ENCODE results near the gene USP4. TPM values are rescaled to one million over a fixed set of nuclear protein-coding genes. Genes with fewer than 3 reads are reported as not detected.

USP4 gene
- total and polyA plus RNA-seq, 2 of the 13 experiments (the other 11 are each of a cell fraction or from before 2014, with no cell fraction given): 9.2 to 20.8 TPM

GRCh38 chr3:49310677-49311076 lies 29.2 kb downstream of the USP4 start:
- no peak for TF ChIP-seq TOPORS (CRISPR knock-in tag; IDR thresholded peaks at IDR 0.05)
- no peak for TF ChIP-seq SIN3A (IDR thresholded peaks at IDR 0.05; ENCODE audit: borderline replicate concordance, low read depth, low read length)
- no peak for TF ChIP-seq CSRNP2 (CRISPR knock-in tag; conservative IDR thresholded peaks at IDR 0.05; ENCODE audit: low read depth)
- no peak for TF ChIP-seq LCORL (IDR thresholded peaks at IDR 0.05)
- no peak for TF ChIP-seq LCORL (CRISPR knock-in tag; IDR thresholded peaks at IDR 0.05)
- TF ChIP-seq REXO4 (CRISPR knock-in tag; IDR thresholded peaks at IDR 0.05; ENCODE audit: borderline replicate concordance): no peak
- TF ChIP-seq RFXANK (CRISPR knock-in tag; IDR thresholded peaks at IDR 0.05): no peak
- no peak for TF ChIP-seq ZNF549 (CRISPR knock-in tag; IDR thresholded peaks at IDR 0.05)
- no peak for TF ChIP-seq SMYD3 (CRISPR knock-in tag; IDR thresholded peaks at IDR 0.05)
- TF ChIP-seq ZNF282 (IDR thresholded peaks at IDR 0.05; ENCODE audit: partially characterized antibody): no peak
- no peak for TF ChIP-seq TSC22D2 (CRISPR knock-in tag; IDR thresholded peaks at IDR 0.05; ENCODE audit: borderline replicate concordance)
- TF ChIP-seq, protein P1, sequence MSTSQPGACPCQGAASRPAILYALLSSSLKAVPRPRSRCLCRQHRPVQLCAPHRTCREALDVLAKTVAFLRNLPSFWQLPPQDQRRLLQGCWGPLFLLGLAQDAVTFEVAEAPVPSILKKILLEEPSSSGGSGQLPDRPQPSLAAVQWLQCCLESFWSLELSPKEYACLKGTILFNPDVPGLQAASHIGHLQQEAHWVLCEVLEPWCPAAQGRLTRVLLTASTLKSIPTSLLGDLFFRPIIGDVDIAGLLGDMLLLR (CRISPR knock-in tag; IDR thresholded peaks at IDR 0.05): no peak
- TF ChIP-seq, protein P2, sequence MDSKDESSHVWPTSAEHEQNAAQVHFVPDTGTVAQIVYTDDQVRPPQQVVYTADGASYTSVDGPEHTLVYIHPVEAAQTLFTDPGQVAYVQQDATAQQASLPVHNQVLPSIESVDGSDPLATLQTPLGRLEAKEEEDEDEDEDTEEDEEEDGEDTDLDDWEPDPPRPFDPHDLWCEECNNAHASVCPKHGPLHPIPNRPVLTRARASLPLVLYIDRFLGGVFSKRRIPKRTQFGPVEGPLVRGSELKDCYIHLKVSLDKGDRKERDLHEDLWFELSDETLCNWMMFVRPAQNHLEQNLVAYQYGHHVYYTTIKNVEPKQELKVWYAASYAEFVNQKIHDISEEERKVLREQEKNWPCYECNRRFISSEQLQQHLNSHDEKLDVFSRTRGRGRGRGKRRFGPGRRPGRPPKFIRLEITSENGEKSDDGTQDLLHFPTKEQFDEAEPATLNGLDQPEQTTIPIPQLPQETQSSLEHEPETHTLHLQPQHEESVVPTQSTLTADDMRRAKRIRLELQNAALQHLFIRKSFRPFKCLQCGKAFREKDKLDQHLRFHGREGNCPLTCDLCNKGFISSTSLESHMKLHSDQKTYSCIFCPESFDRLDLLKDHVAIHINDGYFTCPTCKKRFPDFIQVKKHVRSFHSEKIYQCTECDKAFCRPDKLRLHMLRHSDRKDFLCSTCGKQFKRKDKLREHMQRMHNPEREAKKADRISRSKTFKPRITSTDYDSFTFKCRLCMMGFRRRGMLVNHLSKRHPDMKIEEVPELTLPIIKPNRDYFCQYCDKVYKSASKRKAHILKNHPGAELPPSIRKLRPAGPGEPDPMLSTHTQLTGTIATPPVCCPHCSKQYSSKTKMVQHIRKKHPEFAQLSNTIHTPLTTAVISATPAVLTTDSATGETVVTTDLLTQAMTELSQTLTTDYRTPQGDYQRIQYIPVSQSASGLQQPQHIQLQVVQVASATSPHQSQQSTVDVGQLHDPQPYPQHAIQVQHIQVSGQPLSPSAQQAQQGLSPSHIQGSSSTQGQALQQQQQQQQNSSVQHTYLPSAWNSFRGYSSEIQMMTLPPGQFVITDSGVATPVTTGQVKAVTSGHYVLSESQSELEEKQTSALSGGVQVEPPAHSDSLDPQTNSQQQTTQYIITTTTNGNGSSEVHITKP (CRISPR knock-in tag; IDR thresholded peaks at IDR 0.05; ENCODE audit: low read depth): no peak
- TF ChIP-seq PHB2 (IDR thresholded peaks at IDR 0.05; ENCODE audit: partially characterized antibody): no peak
- no peak for TF ChIP-seq MED8 (CRISPR knock-in tag; IDR thresholded peaks at IDR 0.05; ENCODE audit: insufficient replicate concordance)
- TF ChIP-seq ZNF484 (CRISPR knock-in tag; IDR thresholded peaks at IDR 0.05; ENCODE audit: borderline replicate concordance, low read depth): no peak
- TF ChIP-seq GZF1 (CRISPR knock-in tag; IDR thresholded peaks at IDR 0.05): no peak
- no peak for TF ChIP-seq SPEN (CRISPR knock-in tag; IDR thresholded peaks at IDR 0.05; ENCODE audit: low read depth)
- TF ChIP-seq TRIM22 (IDR thresholded peaks at IDR 0.05): no peak
- TF ChIP-seq KLF12 (CRISPR knock-in tag; IDR thresholded peaks at IDR 0.05; ENCODE audit: borderline replicate concordance): no peak
- TF ChIP-seq RXRB (CRISPR knock-in tag; IDR thresholded peaks at IDR 0.05; ENCODE audit: borderline replicate concordance): no peak
- Histone ChIP-seq H3K79me2 (ENCODE audit: insufficient read depth, low read length) (no peaks in the 10 kb centered on the region), H3K4me2 (ENCODE audit: low read depth, low read length) (no peak overlapping the region), H3K4me3 (replicated peaks in 1 of 3; ENCODE audit: insufficient read depth in 1 of 3, low read depth in 2 of 3, low read length in 3 of 3) (no peak overlapping the region), H2AFZ (ENCODE audit: low read length) (no peak overlapping the region), H3K27me3 (ENCODE audit: control insufficient read depth in 1 of 2, insufficient read depth in 2 of 2, low read length in 2 of 2) (no peaks in the 10 kb centered on the region), H3K9ac (ENCODE audit: insufficient read depth, low read depth, low read length) (no peak overlapping the region), H3K36me3 (replicated peaks in 1 of 2; ENCODE audit: control insufficient read depth in 1 of 2, insufficient read depth in 2 of 2, low read length in 2 of 2) (peaks cover 12 to 33% of the 10 kb centered on the region in 2 experiments; a peak in 4 of 5 replicates), H3K9me3 (ENCODE audit: low read length) (no peaks in the 10 kb centered on the region), H3K4me1 (ENCODE audit: insufficient read depth, low read length) (no peaks in the 10 kb centered on the region), H4K20me1 (ENCODE audit: insufficient read depth, low read length) (no peaks in the 10 kb centered on the region), H3K27ac (ENCODE audit: extremely low read length, insufficient read depth, low read length) (no peak overlapping the region)
- no TSS peak for BruUV-seq (replicated peaks)
- in situ Hi-C loops (cut with HindIII; ENCODE audit: extremely low pct_ligation_motif_present, low pct_unique_long_range_greater_than_20kb) (no loop called here), intact Hi-C loops (cut with micrococcal nuclease; ENCODE audit: unreplicated experiment) (no loop called here)
- DNase-seq (ENCODE audit: low spot score) (no peak), ATAC-seq (no peak), FAIRE-seq (no peak)
- CTCF ChIA-PET (ENCODE audit: low intra/inter-chr PET ratio, low total read pairs): no interaction called here
- POLR2A ChIA-PET: no interaction called here
- WGBS (ENCODE audit: low lambda C conversion rate): 100% methylated on average over 1 of the region's 1 CpG

Measured in HepG2 (cell line).